T-cell (primary cell): ENCODE measurements around the gene NRK. TPM values are rescaled to one million over a fixed set of nuclear protein-coding genes. Genes with fewer than 3 reads are reported as not detected.

Experiments
- ATAC-seq, 4 experiments: fragments of 200-7000 bp in 3 of 4; fragments of 150-1000 bp in 1 of 4; cut with Tn5 transposase; replicated peaks in 1 of 4; 1 replicate in 3 of 4; 2 replicates in 1 of 4; pipeline ENCODE4 v1.10.0; 2021; ENCODE audit warnings: moderate library complexity in 3 of 4, mild to moderate bottlenecking in 2 of 4, moderate number of reproducible peaks in 1 of 4
- CTCF ChIA-PET, 2 donors: fragments of 300-600 bp; sonication (Branson Sonifier 250); formaldehyde crosslinking; loops; one replicate each; lab custom pipeline; 2022; ENCODE audit warnings: antibody characterized with exemption in 2 of 2; lab: Charles Lee
- POLR2A ChIA-PET, 2 donors: fragments of 300-600 bp; sonication (Branson Sonifier 250); formaldehyde crosslinking; loops; one replicate each; lab custom pipeline; 2022; ENCODE audit warnings: antibody characterized with exemption in 2 of 2; lab: Charles Lee
- DNase-seq, 35 experiments: peaks; one replicate each; pipeline versions ENCODE4 v3.0.0 to v3.0.0-alpha.2; 2013 to 2023
- H3K27ac ChIP-seq: one replicate; pipeline ENCODE4 v1.5.1; 2013; ENCODE audit warnings: low read length
- H3K27me3 ChIP-seq, 2 experiments: replicated peaks in 1 of 2; 1 replicate in 1 of 2; 2 replicates in 1 of 2; pipeline versions ENCODE4 v1.6.1 to v1.7.0; 2013; ENCODE audit warnings: low read length in 1 of 2, mixed read lengths in 1 of 2; ENCODE audit not compliant: control insufficient read depth in 2 of 2, insufficient read depth in 2 of 2; ENCODE audit errors: extremely low read depth in 1 of 2
- H3K36me3 ChIP-seq, 2 donors: 1 replicate in 1 of 2; 2 replicates in 1 of 2; pipeline versions ENCODE4 v1.6.1 to v1.7.0; 2013; ENCODE audit warnings: low read length in 1 of 2; ENCODE audit not compliant: control insufficient read depth in 2 of 2, insufficient read depth in 1 of 2; ENCODE audit errors: extremely low read depth in 1 of 2
- H3K4me1 ChIP-seq, 2 experiments: 1 replicate in 1 of 2; 2 replicates in 1 of 2; pipeline versions ENCODE4 v1.6.1 to v1.7.0; 2013; ENCODE audit warnings: low read length in 2 of 2, mixed read lengths in 1 of 2; ENCODE audit not compliant: insufficient read depth in 2 of 2, control insufficient read depth in 1 of 2; ENCODE audit errors: extremely low read depth in 1 of 2
- H3K4me3 ChIP-seq, 2 donors: 1 replicate in 1 of 2; 2 replicates in 1 of 2; pipeline versions ENCODE4 v1.5.1 to v1.7.0; 2013; ENCODE audit warnings: mild to moderate bottlenecking in 2 of 2, low read length in 1 of 2, moderate library complexity in 1 of 2; ENCODE audit not compliant: control insufficient read depth in 1 of 2; ENCODE audit errors: extremely low read depth in 1 of 2
- H3K9me3 ChIP-seq: 2 replicates; pipeline ENCODE4 v1.7.0; 2013
- H3K27ac Mint-ChIP-seq, 2 donors: one replicate each; pipeline ENCODE4 v1.8.0; 2020 to 2021; ENCODE audit warnings: mild to moderate bottlenecking in 2 of 2, mixed read lengths in 2 of 2
- H3K27me3 Mint-ChIP-seq, 2 donors: one replicate each; pipeline ENCODE4 v1.8.0; 2021 to 2022; ENCODE audit warnings: mixed read lengths in 2 of 2
- H3K36me3 Mint-ChIP-seq: one replicate; pipeline ENCODE4 v1.8.0; 2021; ENCODE audit warnings: mixed read lengths
- H3K4me1 Mint-ChIP-seq, 3 donors: one replicate each; pipeline ENCODE4 v1.8.0; 2020 to 2022; ENCODE audit warnings: mixed read lengths in 3 of 3, mild to moderate bottlenecking in 1 of 3
- H3K4me3 Mint-ChIP-seq, 3 donors: one replicate each; pipeline ENCODE4 v1.8.0; 2020 to 2022; ENCODE audit warnings: mild to moderate bottlenecking in 3 of 3, mixed read lengths in 3 of 3, moderate library complexity in 3 of 3
- H3K9me3 Mint-ChIP-seq, 3 donors: one replicate each; pipeline ENCODE4 v1.8.0; 2020 to 2022; ENCODE audit warnings: mixed read lengths in 3 of 3
- WGBS: methylation state at CpG from one replicate; pipeline ENCODE4 v1.1.5; 2013; ENCODE audit warnings: missing lambda C conversion rate; ENCODE audit not compliant: insufficient coverage; 5-methylcytosine and 5-hydroxymethylcytosine counted together
- total RNA-seq, 35 experiments: library from RNA in 6 of 35; stranded (reverse) in 6 of 35; fragments of 120-200 nt in 1 of 35; gene quantifications; one replicate each; pipeline versions ENCODE4 v1.2.1 to v1.2.4 and lab custom pipeline; 2013 to 2026

NRK gene
- total RNA-seq, 5 donors from 2014 or later (not counting 1 experiment from before 2014, with no cell fraction given) = 0.12 to 0.13 TPM; not detected in 3

GRCh38 chrX:105910563-105911105 is 88.3 kb downstream of the NRK start:
- no CpG with 5 or more reads among the region's 3 CpGs for WGBS

DNA sequence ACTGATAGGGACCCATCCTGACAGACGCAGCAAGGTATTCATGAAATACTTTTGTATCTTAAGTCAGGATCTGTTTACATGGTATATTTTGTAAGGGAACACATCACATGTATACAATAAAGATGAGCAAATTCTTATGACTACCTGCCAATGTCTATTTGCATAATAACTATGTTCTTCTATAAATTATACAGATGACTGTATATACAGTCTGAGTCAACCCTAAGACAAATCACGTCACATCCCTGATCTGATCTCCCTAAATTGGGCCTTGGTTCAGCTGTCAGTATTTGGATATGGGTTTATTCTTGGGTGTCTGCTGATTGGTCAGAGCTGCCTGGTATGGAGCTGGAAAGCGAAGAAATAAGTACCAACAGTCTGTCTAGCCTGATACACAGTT is 122.9 kb downstream of the NRK start:
- CTCF ChIA-PET = no interaction called here
- DNase-seq (no peak), ATAC-seq (no peak)
- no CpG with 5 or more reads among the region's 3 CpGs for WGBS
- Mint-ChIP-seq H3K27ac (no peak overlapping the region), H3K27me3 (no peaks in the 10 kb centered on the region), H3K4me3 (no peak overlapping the region), H3K9me3 (no peaks in the 10 kb centered on the region), H3K36me3 (no peaks in the 10 kb centered on the region), H3K4me1 (no peaks in the 10 kb centered on the region)
- no peak overlapping the region for H3K4me3 ChIP-seq
- H3K9me3 ChIP-seq = no peaks in the 10 kb centered on the region
- H3K36me3 ChIP-seq = no peaks in the 10 kb centered on the region
- H3K4me1 ChIP-seq = no peaks in the 10 kb centered on the region
- no peaks in the 10 kb centered on the region for H3K27me3 ChIP-seq
- POLR2A ChIA-PET = no interaction called here
- no peak overlapping the region for H3K27ac ChIP-seq

More at GRCh38 chrX:105910563-105911105, 88.3 kb downstream of the NRK start:
- H3K9me3 ChIP-seq = no peaks in the 10 kb centered on the region
- ATAC-seq = no peak
- H3K4me1 Mint-ChIP-seq = no peaks in the 10 kb centered on the region
- no peak overlapping the region for H3K27ac ChIP-seq
- H3K27me3 Mint-ChIP-seq = peaks cover 0 to 5% of the 10 kb centered on the region in 2 donors
- H3K36me3 ChIP-seq = no peaks in the 10 kb centered on the region
- POLR2A ChIA-PET = no interaction called here
- no peak overlapping the region for H3K4me3 Mint-ChIP-seq
- H3K27ac Mint-ChIP-seq = no peak overlapping the region
- H3K9me3 Mint-ChIP-seq = no peaks in the 10 kb centered on the region
- H3K27me3 ChIP-seq = no peaks in the 10 kb centered on the region
- no peak overlapping the region for H3K4me3 ChIP-seq
- H3K4me1 ChIP-seq = no peaks in the 10 kb centered on the region
- no peaks in the 10 kb centered on the region for H3K36me3 Mint-ChIP-seq
- CTCF ChIA-PET = no interaction called here
- DNase-seq = no peak

DNA sequence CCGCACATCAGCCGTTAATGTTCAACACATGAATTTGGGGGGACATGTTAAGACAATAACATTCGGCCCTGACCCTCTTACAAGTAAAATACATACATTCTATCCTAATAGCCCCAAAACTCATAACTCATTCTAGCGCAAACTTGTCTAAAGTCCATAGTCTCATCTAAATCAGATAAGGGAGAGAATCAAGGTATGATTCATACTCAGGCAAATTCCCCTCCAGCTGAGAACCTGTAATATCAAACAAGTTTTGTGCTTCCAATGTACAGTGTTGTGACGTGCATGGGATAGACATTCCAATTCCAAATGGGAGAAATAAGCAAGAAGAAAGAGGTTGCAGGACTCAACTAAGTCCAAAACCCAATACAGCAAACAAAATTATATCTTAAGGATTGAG is 147.1 kb downstream of the NRK start:
- DNase-seq = no peak
- H3K27me3 ChIP-seq = no peaks in the 10 kb centered on the region
- no peaks in the 10 kb centered on the region for H3K4me1 Mint-ChIP-seq
- peaks cover 0 to 8% of the 10 kb centered on the region in 2 donors for H3K27me3 Mint-ChIP-seq
- H3K36me3 ChIP-seq = no peaks in the 10 kb centered on the region
- H3K9me3 ChIP-seq = no peaks in the 10 kb centered on the region
- WGBS = no CpG with 5 or more reads among the region's 5 CpGs
- CTCF ChIA-PET = no interaction called here
- no peak overlapping the region for H3K4me3 ChIP-seq
- POLR2A ChIA-PET = no interaction called here
- no peak overlapping the region for H3K27ac Mint-ChIP-seq
- no peak for ATAC-seq
- no peaks in the 10 kb centered on the region for H3K9me3 Mint-ChIP-seq
- H3K27ac ChIP-seq = no peak overlapping the region
- H3K4me3 Mint-ChIP-seq = no peak overlapping the region
- no peaks in the 10 kb centered on the region for H3K4me1 ChIP-seq
- no peaks in the 10 kb centered on the region for H3K36me3 Mint-ChIP-seq

- no peak overlapping the region for H3K27ac Mint-ChIP-seq
- H3K9me3 ChIP-seq = no peaks in the 10 kb centered on the region
- no peaks in the 10 kb centered on the region for H3K4me1 Mint-ChIP-seq
- H3K36me3 ChIP-seq = no peaks in the 10 kb centered on the region
- no peak overlapping the region for H3K4me3 Mint-ChIP-seq
- POLR2A ChIA-PET = no interaction called here
- no peak overlapping the region for H3K4me3 ChIP-seq
- H3K27ac ChIP-seq = no peak overlapping the region
- DNase-seq (no peak), ATAC-seq (no peak)
- 80% methylated on average over 1 of the region's 3 CpGs for WGBS
- no peaks in the 10 kb centered on the region for H3K4me1 ChIP-seq
- no peaks in the 10 kb centered on the region for H3K36me3 Mint-ChIP-seq
- peaks cover 0 to 3% (median 2%) of the 10 kb centered on the region in 3 donors for H3K9me3 Mint-ChIP-seq
- peaks cover 0 to 8% of the 10 kb centered on the region in 2 donors for H3K27me3 Mint-ChIP-seq
- CTCF ChIA-PET = no interaction called here
- H3K27me3 ChIP-seq = no peaks in the 10 kb centered on the region
Observed at GRCh38 chrX:105972690-105973386, 150.5 kb downstream of the NRK start.

DNA sequence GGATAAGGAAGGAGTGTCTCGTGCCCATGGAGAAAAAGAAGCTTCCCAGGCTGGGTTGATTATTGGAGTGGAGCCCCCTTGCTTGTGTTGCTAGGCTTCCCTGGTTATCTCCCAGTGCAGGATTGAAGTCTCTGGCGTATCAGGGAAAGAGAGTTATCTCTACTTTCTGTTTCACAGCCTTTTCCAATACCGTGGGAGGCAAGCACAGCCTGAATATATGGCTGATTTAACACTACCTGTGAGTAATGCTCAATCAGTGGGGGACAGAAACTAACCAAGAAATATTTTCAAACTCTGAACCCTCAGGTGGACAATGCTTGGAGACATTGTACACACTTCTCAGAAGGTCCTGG is 151.0 kb downstream of the NRK start:
- H3K4me1 Mint-ChIP-seq = no peaks in the 10 kb centered on the region
- no CpG with 5 or more reads among the region's 3 CpGs for WGBS
- no peak for DNase-seq
- peaks cover 0 to 8% of the 10 kb centered on the region in 2 donors for H3K27me3 Mint-ChIP-seq
- no peak overlapping the region for H3K27ac Mint-ChIP-seq
- no peaks in the 10 kb centered on the region for H3K36me3 Mint-ChIP-seq
- POLR2A ChIA-PET = no interaction called here
- ATAC-seq = no peak
- CTCF ChIA-PET = no interaction called here
- no peak overlapping the region for H3K27ac ChIP-seq
- no peaks in the 10 kb centered on the region for H3K9me3 ChIP-seq
- H3K27me3 ChIP-seq = no peaks in the 10 kb centered on the region
- no peak overlapping the region for H3K4me3 Mint-ChIP-seq
- H3K36me3 ChIP-seq = no peaks in the 10 kb centered on the region
- H3K9me3 Mint-ChIP-seq = peaks cover 0 to 3% (median 2%) of the 10 kb centered on the region in 3 donors
- H3K4me3 ChIP-seq = no peak overlapping the region
- no peaks in the 10 kb centered on the region for H3K4me1 ChIP-seq

GRCh38 chrX:105975382-105975781 is 153.0 kb downstream of the NRK start:
- H3K36me3 Mint-ChIP-seq = no peaks in the 10 kb centered on the region
- H3K27ac ChIP-seq = no peak overlapping the region

More at GRCh38 chrX:105975382-105975781, 153.0 kb downstream of the NRK start:
- POLR2A ChIA-PET = no interaction called here
- Histone ChIP-seq H3K4me3 (no peak overlapping the region), H3K4me1 (no peaks in the 10 kb centered on the region), H3K36me3 (no peaks in the 10 kb centered on the region), H3K27me3 (no peaks in the 10 kb centered on the region), H3K9me3 (no peaks in the 10 kb centered on the region)
- peaks cover 0 to 8% of the 10 kb centered on the region in 2 donors for H3K27me3 Mint-ChIP-seq
- H3K9me3 Mint-ChIP-seq = peaks cover 0 to 3% (median 2%) of the 10 kb centered on the region in 3 donors
- ATAC-seq = no peak
- H3K4me3 Mint-ChIP-seq = no peak overlapping the region
- no peak for DNase-seq
- H3K27ac Mint-ChIP-seq = no peak overlapping the region
- H3K4me1 Mint-ChIP-seq = no peaks in the 10 kb centered on the region
- CTCF ChIA-PET = no interaction called here
